ENCODE data around the gene INS.

- TF ChIP-seq CTCF (IDR thresholded peaks at IDR 0.05): no peak
- TF ChIP-seq EZH2 (IDR thresholded peaks at IDR 0.05; ENCODE audit: borderline replicate concordance, insufficient read depth, low read depth, low read length, poor library complexity, severe bottlenecking): no peak
These were observed 32.3 kb upstream of the INS start for GRCh38 chr11:2193099-2193887.
